HUES64 (cell line): ENCODE data around the gene KDM2B.

ENCODE experiments used
- H3K27ac ChIP-seq: 2 replicates; pipeline ENCODE4 v1.7.0; 2013; ENCODE audit warnings: low read depth, low read length, inconsistent platforms
- H3K27me3 ChIP-seq: 2 replicates; pipeline ENCODE4 v1.6.1; 2013; ENCODE audit warnings: mild to moderate bottlenecking, low read length; ENCODE audit not compliant: insufficient read depth
- H3K36me3 ChIP-seq: 2 replicates; pipeline ENCODE4 v1.6.1; 2013; ENCODE audit warnings: mild to moderate bottlenecking, low read length; ENCODE audit not compliant: insufficient read depth
- H3K4me1 ChIP-seq: 2 replicates; pipeline ENCODE4 v1.6.1; 2013; ENCODE audit warnings: mild to moderate bottlenecking, low read length, moderate library complexity; ENCODE audit not compliant: insufficient read depth
- H3K4me3 ChIP-seq: 2 replicates; pipeline ENCODE4 v1.5.1; 2013; ENCODE audit warnings: mild to moderate bottlenecking, low read length, moderate library complexity
- H3K9ac ChIP-seq: 2 replicates; pipeline ENCODE4 v1.6.1; 2013; ENCODE audit warnings: mild to moderate bottlenecking, low read depth, low read length
- H3K9me3 ChIP-seq: 2 replicates; pipeline ENCODE4 v1.6.1; 2013; ENCODE audit warnings: low read depth, low read length; ENCODE audit not compliant: insufficient read depth
- WGBS: fragments of 150-250, 120-280 bp; methylation state at CpG from one replicate; pipeline ENCODE4 v1.1.7; 2013; ENCODE audit warnings: missing lambda C conversion rate; 5-methylcytosine and 5-hydroxymethylcytosine counted together

KDM2B gene

DNA sequence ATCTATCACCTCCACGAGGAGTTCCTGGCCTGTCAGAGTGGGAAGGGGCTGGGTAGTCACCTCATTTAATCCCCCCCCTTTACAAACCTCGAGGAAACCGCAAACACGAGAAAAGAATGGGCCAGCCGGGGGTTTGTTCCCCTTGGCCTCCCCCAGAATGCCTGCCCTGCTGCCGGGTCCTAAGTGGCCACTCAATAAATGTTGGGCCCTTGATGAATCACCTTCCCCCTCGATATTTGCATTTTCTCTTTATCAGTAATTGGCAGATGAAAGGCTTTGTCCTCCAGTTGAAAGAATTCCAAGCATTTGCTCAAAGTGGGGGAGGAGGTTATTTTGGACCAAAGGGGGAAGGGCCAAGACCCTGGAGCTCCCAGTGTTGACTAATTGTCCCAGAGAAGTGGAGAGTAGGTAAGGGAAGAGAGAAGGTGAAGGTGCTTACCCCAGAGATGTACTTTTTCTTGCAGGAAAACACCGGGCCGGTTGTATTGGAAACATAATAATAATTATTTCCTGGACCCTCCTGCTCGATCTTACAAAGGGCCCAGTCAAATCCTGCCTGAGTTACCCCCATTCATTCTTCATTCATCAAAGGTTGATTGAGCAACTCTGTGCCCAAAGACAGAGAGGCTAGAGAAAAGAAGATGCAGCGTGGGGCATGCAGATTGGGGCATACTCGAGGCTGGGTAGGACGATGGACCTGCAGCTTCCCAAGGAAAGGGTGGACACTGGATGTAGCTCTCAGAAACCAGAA, 1.9 kb upstream of the KDM2B start:
- Histone ChIP-seq H3K4me3 (peak overlapping the region; percentile 76), H3K9ac (peak overlapping the region; percentile 83)

DNA sequence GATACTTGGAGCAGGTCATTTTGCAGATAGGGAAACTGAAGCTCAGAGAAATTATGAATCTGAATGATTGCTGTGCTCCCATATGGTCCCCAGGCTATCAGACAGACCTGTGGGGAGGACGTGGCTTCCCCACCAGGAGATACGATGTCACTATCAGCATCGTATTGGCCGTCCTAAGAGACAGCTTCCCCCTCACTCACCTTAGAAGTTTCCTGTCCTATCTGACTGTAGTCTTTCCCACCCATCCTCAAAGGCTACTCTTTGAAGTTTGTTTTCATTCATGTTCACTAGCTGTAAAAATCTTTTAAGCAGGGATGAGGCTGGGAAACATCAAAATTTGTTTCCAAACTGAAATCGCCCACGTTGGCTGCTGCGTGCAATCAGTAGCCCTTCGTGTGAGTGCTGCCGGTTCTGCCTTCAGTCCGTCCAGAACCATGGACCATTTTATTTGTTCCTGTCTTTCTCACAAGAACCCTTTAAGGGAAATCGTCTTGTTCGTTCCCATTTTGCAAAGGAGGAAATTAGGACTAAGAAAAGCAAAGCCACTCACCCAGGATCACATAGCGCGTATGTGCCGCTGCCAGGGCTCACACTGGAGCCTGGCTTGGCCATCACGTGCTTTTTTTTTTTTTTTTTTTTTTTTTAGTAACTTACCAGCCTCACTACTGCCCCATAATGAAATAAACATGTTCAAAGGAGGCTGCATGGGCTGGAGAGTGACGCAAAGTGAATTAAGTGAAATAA, 1.0 kb upstream of the KDM2B start:
- Histone ChIP-seq H3K27ac (peak overlapping the region; percentile 99), H3K36me3 (peaks cover 8% of the 10 kb centered on the region), H3K9ac (peak overlapping the region; percentile 83), H3K4me3 (peak overlapping the region; percentile 76), H3K27me3 (no peaks in the 10 kb centered on the region), H3K4me1 (peaks cover 30% of the 10 kb centered on the region), H3K9me3 (no peaks in the 10 kb centered on the region)
- whole genome bisulfite sequencing: 1% methylated on average over 16 of the region's 17 CpGs

More for the DNA sequence above, 1.9 kb upstream of the KDM2B start:
- WGBS: 4% methylated on average over 10 of the region's 13 CpGs
- Histone ChIP-seq H3K9me3 (no peaks in the 10 kb centered on the region), H3K27ac (peak overlapping the region; percentile 99), H3K4me1 (peaks cover 23% of the 10 kb centered on the region), H3K36me3 (peaks cover 8% of the 10 kb centered on the region), H3K27me3 (no peaks in the 10 kb centered on the region)

DNA sequence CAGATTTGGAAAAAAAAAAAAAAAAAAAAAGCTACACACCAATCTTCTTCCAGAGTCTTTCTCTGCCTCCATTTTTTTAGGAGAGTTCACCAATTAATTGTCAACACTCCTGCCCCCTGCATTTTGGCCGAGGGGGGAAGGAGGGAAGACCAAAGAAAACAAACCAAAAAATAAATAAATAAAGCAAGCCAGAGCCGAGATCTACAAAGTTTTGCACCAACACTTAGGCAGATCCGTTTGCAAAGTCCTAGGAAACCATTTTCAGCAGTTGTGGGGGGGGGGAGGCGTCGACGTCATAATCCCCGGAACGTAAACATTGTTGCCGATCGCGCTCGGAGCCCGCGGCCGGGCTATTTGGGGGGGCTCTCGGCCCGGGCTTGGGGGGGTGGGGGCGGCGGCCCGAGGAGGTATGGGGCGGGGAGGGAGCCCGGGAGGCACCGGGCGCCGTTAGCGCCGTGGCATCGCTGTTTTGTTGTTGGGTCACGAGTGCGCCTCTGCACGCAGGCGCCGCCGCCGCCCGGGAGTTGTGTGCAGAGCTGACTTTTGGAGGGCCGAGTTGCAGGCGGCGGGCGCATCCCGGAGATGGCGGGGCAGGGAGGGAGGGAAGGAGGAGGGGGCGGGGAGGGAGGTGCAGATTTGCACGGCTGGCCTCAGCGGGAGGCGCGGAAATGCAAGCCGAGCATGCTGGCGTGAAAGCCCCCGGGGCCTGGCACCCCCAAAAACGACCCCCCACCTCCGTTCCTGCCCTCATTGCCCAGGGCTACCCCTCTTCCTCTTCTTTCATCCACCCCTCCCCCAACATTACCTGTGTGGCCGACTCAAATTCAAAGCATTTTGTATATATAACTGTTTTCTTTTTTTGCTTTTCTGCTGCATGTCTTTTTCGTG, 598 bp downstream of the KDM2B start:
- Histone ChIP-seq H3K27ac (peak overlapping the region; percentile 99), H3K4me1 (peaks cover 41% of the 10 kb centered on the region)
- WGBS: 1% methylated on average over 52 of the region's 54 CpGs

DNA sequence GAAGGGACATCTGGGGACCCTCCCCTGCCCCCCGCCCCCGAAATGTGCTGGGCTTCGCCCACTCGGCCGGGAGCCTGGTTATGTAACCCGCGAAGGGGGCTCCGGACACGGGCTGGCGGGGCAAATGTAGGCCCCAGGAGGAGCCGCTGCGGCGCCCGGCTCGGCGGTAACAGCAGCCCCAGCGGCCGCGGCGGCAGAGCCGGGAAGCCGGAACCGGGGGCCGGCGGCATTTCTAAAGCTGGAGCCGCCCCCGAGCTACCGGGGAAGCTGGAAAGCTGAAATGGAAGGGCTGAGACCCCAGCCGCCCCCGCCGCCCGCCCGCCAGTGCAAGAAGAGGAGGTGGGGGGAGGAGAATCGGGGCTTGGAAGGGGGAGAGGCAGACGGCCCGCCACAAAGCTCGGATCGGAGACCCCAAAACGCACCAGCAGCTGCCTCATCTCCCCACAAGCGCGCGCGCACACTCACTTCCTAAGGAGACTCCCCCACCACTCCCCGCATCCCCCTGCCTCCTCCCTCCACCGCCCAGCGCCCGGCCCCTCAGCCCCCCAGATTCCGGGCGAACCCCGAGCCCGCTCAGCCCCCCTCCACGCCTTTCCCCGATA, 1.5 kb downstream of the KDM2B start:
- peaks cover 27% of the 10 kb centered on the region for H3K36me3 ChIP-seq

More for the DNA sequence above, 598 bp downstream of the KDM2B start:
- H3K36me3 ChIP-seq: peaks cover 17% of the 10 kb centered on the region
- peak overlapping the region; percentile 89 for H3K9ac ChIP-seq
- H3K4me3 ChIP-seq: peak overlapping the region; percentile 76
- H3K27me3 ChIP-seq: no peaks in the 10 kb centered on the region
- H3K9me3 ChIP-seq: no peaks in the 10 kb centered on the region

DNA sequence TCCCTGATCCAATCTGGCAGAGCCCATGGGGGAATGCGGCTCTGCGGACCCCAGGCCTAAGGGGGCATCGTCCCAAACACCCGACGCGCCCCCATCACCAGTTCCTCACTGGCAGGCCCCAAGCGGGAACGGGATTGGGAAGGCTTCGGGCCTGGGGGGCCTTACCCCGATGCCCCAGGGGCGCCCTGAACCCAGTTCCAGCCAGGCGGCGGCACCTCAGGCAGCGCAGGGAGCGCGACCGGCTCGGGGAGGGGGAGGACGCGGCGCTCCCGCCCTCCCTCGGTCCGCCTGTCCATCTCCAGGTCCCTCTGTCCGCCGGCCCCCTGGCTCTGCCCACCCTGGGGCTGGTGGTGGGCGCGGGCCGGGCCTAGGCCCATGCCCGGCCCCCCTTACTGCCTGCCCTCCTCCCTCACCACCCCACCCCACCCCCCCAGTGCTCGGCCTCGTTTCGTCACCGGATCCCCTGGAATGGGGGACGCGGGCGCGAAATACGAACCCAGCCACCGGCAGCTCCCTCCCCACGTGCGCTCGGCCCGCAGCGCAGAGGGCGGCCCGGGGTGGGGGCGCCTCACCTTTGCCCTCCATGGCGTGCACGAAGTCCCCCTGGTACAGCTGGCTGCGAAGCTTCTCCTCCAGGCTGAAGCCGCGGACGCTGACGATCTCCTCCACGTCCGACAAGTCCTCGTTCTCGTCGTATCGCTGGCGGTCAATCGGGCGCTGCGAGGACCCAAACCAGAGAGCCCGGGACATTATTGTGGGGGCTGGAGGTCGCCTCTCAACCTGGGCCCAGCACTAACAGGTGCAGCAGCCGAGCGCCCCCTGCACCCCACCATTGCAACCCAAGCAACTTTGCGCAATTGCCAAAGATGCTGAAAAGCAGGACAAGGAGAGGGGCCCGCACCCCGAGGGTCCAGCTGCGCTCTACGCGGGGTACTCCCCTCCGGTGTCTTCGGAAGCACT, 2.3 kb downstream of the KDM2B start:
- Histone ChIP-seq H3K9me3 (no peaks in the 10 kb centered on the region), H3K9ac (peak overlapping the region; percentile 89), H3K4me3 (peak overlapping the region; percentile 76), H3K27me3 (no peaks in the 10 kb centered on the region), H3K4me1 (peaks cover 34% of the 10 kb centered on the region), H3K27ac (peak overlapping the region; percentile 99), H3K36me3 (peaks cover 26% of the 10 kb centered on the region)
- under 1% methylated on average over 77 of the region's 77 CpGs for WGBS

More for the DNA sequence above, 1.5 kb downstream of the KDM2B start:
- peak overlapping the region; percentile 99 for H3K27ac ChIP-seq
- H3K4me1 ChIP-seq: peaks cover 41% of the 10 kb centered on the region
- WGBS: under 1% methylated on average over 52 of the region's 53 CpGs
- H3K27me3 ChIP-seq: no peaks in the 10 kb centered on the region
- peak overlapping the region; percentile 89 for H3K9ac ChIP-seq
- peak overlapping the region; percentile 76 for H3K4me3 ChIP-seq
- no peaks in the 10 kb centered on the region for H3K9me3 ChIP-seq

DNA sequence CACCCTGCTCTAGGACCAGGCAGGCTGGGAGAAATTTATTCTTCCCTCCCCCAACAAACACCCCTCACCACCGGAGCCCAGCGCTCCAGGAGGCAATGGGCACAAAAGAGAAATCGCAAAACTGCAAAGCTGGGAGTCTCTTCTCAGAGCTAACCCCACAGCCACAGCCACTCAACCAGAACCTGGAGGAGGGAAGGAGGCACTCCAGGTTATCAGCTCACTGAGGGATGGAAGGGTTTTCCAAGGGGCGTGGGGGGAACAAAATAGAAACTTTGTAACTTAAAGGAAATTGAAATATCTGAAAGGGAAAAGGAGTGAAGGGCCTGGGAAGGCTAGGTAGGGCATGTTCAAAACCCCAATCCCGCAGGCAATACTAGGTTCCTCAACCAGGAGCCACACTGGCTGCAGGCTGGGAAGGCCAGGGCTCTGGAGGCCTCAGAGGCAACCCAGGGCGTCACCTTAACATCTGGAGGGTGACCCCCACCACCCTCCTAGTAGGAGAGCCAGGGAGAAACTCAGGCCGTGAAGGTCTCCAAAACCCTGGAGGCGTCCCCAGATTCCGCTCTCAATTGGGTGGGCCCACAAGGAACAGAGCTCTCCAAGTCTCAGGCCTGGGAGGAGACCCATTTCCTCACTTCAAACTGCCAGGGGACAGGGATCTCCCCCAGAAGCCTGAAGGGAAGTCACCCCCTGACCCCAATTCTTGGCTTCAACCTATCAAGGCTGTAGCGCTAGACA, 3.2 kb downstream of the KDM2B start:
- Histone ChIP-seq H3K9me3 (no peaks in the 10 kb centered on the region), H3K4me1 (peaks cover 27% of the 10 kb centered on the region), H3K36me3 (peaks cover 27% of the 10 kb centered on the region), H3K27ac (peak overlapping the region; percentile 99), H3K9ac (peak overlapping the region; percentile 89), H3K4me3 (peak overlapping the region; percentile 76), H3K27me3 (no peaks in the 10 kb centered on the region)
- WGBS: 4% methylated on average over 10 of the region's 10 CpGs

DNA sequence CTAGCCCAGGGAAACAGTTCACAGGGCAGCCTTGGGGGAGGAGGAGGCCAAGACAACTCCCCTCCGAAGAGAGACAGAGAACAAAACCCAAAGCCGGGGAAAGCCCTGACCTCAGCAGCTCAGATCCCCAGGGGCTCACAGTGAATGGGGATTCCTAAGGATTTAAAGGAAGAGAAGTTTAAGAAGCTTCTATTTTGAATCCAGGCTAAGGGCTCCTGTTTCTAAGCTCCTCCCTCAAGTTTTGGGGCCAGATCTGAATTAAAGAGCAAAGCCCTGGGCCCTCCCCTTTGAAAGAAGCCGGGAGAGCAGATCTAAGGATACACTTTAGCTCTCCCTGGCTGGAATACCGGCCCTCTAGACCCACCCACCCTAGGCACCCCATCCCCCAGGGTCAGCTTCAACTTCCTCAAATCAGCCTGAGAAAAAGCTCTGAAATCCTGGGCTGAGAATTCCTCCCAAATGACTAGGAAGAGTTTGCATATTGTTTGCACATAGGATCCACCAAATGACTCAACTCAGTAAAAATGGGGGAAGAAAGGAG, 3.9 kb downstream of the KDM2B start:
- 0% methylated on average over 4 of the region's 4 CpGs for whole genome bisulfite sequencing
- Histone ChIP-seq H3K36me3 (peaks cover 34% of the 10 kb centered on the region), H3K27ac (peak overlapping the region; percentile 99), H3K27me3 (no peaks in the 10 kb centered on the region), H3K9ac (peak overlapping the region; percentile 89), H3K9me3 (no peaks in the 10 kb centered on the region), H3K4me3 (peak overlapping the region; percentile 76), H3K4me1 (peaks cover 23% of the 10 kb centered on the region)

DNA sequence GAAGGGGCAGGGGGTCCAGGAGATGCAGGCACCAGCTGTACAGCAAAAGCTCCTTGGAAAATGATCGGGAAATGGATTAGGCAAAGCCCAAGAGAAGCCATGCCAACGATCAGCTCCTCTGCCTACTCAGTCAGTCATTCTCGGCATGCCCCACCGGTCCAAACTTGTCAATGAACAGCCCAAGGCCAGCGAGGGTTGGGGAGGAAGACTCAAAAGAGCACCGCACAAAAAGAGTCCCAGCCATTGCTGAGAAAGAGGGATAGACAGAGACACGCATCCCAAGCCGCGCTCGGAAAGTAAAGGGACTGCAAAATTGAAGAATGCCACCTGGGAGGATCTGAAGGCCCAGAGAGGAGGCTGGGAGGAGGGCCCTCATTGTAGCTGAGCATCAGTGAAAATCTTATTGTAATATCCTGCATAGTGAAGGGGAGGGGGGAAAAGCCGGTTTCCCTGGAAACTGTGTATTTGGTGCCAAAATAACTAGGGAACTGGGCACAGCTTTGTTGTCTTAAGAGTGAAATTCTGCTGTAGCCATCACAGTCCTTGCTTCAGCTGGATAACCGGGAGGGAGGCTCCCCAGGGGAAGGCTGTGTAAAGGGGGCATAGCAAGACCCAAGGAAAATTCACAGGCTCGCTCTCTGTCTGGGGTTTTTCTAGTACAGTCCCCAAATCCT, 4.7 kb downstream of the KDM2B start:
- Histone ChIP-seq H3K36me3 (peaks cover 41% of the 10 kb centered on the region), H3K4me3 (peak overlapping the region; percentile 76), H3K27me3 (no peaks in the 10 kb centered on the region), H3K4me1 (peaks cover 23% of the 10 kb centered on the region), H3K27ac (peak overlapping the region; percentile 99), H3K9me3 (no peaks in the 10 kb centered on the region), H3K9ac (peak overlapping the region; percentile 89)
- WGBS: 58% methylated on average over 13 of the region's 13 CpGs

DNA sequence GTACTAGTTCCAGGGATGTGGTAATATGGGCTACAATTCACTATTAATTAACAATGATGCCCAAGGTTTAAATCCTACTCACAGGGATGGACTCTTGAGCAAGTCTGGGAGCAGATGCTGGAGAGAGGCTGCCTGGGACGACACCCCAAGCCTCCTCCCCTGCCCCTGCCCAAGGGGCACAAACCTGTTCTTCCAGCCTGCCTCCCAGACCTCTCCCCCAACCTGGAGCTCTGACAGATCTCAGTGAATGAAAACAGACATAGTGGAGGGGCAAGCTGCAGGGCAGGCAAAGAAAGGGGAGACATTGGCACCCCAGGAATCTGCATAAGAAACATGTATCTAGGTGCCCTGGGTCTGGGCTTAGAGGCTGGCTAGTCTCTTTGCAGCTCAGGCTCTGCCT, 5.8 kb downstream of the KDM2B start:
- peaks cover 52% of the 10 kb centered on the region for H3K36me3 ChIP-seq
- H3K9me3 ChIP-seq: no peaks in the 10 kb centered on the region
- H3K9ac ChIP-seq: no peak overlapping the region
- 100% methylated on average over 1 of the region's 1 CpG for WGBS
- no peaks in the 10 kb centered on the region for H3K27me3 ChIP-seq
- no peak overlapping the region for H3K4me3 ChIP-seq
- peak overlapping the region; percentile 39 for H3K27ac ChIP-seq
- peaks cover 23% of the 10 kb centered on the region for H3K4me1 ChIP-seq
